ENCODE measurements around the gene AGMAT. TPM values are rescaled to one million over a fixed set of nuclear protein-coding genes. Genes with fewer than 3 reads are reported as not detected.

The AGMAT gene
- total and polyA plus RNA-seq, 2 of the 13 experiments (the other 11 are each of a cell fraction or from before 2014, with no cell fraction given): 59.1 to 174 TPM

DNA sequence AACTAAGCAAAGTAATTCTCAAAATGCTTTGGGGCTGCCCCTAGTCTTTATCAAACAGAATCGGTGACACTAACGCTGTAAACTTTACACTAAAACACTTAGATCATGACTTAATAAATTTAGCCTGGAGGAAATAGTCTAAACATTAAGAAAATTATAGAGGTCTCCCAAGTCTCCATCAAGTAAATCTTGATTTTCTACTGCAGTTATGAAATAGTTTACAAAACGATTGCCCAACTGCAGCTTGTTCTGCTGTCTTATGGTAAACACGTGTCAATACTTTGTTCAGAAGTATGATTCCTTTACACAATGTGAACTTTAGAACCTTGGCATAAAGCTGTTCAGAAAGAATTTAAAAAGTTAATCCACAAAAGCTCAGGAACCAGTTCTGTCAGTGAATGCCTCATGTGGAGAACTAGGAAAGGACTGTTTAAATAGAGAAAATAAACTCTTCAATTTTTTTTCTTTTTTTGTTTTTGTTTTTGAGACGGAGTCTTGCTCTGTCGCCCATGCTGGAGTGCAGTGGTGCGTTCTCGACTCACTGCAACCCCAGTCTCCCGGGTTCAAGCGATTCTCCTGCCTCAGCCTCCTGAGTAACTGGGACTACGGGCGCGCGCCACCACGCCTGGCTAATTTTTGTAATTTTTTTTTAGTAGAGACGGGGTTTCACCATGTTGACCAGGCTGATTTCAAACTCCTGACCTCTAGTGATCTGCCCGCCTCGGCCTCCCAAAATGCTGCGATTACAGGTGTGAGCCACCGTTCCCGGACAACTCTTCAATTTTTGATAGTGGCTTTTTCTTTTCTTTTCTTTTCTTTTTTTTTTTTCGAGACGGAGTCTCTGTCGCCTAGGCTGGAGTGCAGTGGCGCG is 34.0 kb upstream of the AGMAT start (continued):
- TF ChIP-seq, protein P1, sequence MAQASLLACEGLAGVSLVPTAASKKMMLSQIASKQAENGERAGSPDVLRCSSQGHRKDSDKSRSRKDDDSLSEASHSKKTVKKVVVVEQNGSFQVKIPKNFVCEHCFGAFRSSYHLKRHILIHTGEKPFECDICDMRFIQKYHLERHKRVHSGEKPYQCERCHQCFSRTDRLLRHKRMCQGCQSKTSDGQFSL (CRISPR knock-in tag; IDR thresholded peaks at IDR 0.05): 0 out of 2 replicates have a peak, but pooled peaks have one; percentile 14
- TF ChIP-seq ARNTL (CRISPR knock-in tag; IDR thresholded peaks at IDR 0.05) (peak; percentile 90), SRY (CRISPR knock-in tag; IDR thresholded peaks at IDR 0.05) (0 out of 2 replicates have a peak, but pooled peaks have one; percentile 32), NFIC (IDR thresholded peaks at IDR 0.05; ENCODE audit: low read length) (peak; percentile 89), TEAD3 (CRISPR knock-in tag; optimal IDR thresholded peaks at IDR 0.05; ENCODE audit: borderline replicate concordance) (peak; percentile 71), RXRA (CRISPR knock-in tag; IDR thresholded peaks at IDR 0.05) (0 out of 2 replicates have a peak, but pooled peaks have one; percentile 14), ZKSCAN8 (CRISPR knock-in tag; IDR thresholded peaks at IDR 0.05; ENCODE audit: borderline replicate concordance) (0 out of 2 replicates have a peak, but pooled peaks have one; percentile 31), TRIM24 (CRISPR knock-in tag; IDR thresholded peaks at IDR 0.05) (no peak), FOXJ3 (CRISPR knock-in tag; IDR thresholded peaks at IDR 0.05; ENCODE audit: borderline replicate concordance) (peak; percentile 71; the same call in 1 of the 2 replicates), ELF1 (CRISPR knock-in tag; IDR thresholded peaks at IDR 0.05) (peak; percentile 18; the same call in 1 of the 2 replicates), ZNF564 (CRISPR knock-in tag; IDR thresholded peaks at IDR 0.05) (no peak), NCOA2 (CRISPR knock-in tag; IDR thresholded peaks at IDR 0.05) (peak; percentile 91), ZNF326 (CRISPR knock-in tag; IDR thresholded peaks at IDR 0.05; ENCODE audit: borderline replicate concordance) (no peak), HOXA9 (CRISPR knock-in tag; IDR thresholded peaks at IDR 0.05; ENCODE audit: borderline replicate concordance) (no peak), ZIK1 (CRISPR knock-in tag; IDR thresholded peaks at IDR 0.05; ENCODE audit: borderline replicate concordance, low read depth) (no peak)
- TF ChIP-seq, protein P2, sequence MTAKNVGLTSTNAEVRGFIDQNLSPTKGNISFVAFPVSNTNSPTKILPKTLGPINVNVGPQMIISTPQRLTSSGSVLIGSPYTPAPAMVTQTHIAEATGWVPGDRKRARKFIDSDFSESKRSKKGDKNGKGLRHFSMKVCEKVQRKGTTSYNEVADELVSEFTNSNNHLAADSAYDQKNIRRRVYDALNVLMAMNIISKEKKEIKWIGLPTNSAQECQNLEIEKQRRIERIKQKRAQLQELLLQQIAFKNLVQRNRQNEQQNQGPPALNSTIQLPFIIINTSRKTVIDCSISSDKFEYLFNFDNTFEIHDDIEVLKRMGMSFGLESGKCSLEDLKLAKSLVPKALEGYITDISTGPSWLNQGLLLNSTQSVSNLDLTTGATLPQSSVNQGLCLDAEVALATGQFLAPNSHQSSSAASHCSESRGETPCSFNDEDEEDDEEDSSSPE (CRISPR knock-in tag; IDR thresholded peaks at IDR 0.05): peak; percentile 15; the same call in 1 of the 2 replicates
- TF ChIP-seq, protein P3, sequence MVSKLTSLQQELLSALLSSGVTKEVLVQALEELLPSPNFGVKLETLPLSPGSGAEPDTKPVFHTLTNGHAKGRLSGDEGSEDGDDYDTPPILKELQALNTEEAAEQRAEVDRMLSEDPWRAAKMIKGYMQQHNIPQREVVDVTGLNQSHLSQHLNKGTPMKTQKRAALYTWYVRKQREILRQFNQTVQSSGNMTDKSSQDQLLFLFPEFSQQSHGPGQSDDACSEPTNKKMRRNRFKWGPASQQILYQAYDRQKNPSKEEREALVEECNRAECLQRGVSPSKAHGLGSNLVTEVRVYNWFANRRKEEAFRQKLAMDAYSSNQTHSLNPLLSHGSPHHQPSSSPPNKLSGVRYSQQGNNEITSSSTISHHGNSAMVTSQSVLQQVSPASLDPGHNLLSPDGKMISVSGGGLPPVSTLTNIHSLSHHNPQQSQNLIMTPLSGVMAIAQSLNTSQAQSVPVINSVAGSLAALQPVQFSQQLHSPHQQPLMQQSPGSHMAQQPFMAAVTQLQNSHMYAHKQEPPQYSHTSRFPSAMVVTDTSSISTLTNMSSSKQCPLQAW (CRISPR knock-in tag; IDR thresholded peaks at IDR 0.05): no peak
- TF ChIP-seq, protein P4, sequence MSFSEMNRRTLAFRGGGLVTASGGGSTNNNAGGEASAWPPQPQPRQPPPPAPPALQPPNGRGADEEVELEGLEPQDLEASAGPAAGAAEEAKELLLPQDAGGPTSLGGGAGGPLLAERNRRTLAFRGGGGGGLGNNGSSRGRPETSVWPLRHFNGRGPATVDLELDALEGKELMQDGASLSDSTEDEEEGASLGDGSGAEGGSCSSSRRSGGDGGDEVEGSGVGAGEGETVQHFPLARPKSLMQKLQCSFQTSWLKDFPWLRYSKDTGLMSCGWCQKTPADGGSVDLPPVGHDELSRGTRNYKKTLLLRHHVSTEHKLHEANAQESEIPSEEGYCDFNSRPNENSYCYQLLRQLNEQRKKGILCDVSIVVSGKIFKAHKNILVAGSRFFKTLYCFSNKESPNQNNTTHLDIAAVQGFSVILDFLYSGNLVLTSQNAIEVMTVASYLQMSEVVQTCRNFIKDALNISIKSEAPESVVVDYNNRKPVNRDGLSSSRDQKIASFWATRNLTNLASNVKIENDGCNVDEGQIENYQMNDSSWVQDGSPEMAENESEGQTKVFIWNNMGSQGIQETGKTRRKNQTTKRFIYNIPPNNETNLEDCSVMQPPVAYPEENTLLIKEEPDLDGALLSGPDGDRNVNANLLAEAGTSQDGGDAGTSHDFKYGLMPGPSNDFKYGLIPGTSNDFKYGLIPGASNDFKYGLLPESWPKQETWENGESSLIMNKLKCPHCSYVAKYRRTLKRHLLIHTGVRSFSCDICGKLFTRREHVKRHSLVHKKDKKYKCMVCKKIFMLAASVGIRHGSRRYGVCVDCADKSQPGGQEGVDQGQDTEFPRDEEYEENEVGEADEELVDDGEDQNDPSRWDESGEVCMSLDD (CRISPR knock-in tag; IDR thresholded peaks at IDR 0.05; ENCODE audit: borderline replicate concordance): no peak
- TF ChIP-seq, protein P5, sequence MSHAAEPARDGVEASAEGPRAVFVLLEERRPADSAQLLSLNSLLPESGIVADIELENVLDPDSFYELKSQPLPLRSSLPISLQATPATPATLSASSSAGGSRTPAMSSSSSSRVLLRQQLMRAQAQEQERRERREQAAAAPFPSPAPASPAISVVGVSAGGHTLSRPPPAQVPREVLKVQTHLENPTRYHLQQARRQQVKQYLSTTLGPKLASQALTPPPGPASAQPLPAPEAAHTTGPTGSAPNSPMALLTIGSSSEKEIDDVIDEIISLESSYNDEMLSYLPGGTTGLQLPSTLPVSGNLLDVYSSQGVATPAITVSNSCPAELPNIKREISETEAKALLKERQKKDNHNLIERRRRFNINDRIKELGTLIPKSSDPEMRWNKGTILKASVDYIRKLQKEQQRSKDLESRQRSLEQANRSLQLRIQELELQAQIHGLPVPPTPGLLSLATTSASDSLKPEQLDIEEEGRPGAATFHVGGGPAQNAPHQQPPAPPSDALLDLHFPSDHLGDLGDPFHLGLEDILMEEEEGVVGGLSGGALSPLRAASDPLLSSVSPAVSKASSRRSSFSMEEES (CRISPR knock-in tag; IDR thresholded peaks at IDR 0.05): peak; percentile 92
- TF ChIP-seq, protein P6, sequence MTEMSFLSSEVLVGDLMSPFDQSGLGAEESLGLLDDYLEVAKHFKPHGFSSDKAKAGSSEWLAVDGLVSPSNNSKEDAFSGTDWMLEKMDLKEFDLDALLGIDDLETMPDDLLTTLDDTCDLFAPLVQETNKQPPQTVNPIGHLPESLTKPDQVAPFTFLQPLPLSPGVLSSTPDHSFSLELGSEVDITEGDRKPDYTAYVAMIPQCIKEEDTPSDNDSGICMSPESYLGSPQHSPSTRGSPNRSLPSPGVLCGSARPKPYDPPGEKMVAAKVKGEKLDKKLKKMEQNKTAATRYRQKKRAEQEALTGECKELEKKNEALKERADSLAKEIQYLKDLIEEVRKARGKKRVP (CRISPR knock-in tag; IDR thresholded peaks at IDR 0.05): peak in 1 of 2 experiments; percentile 62; a peak in 2 of 4 replicates
